Measurements from ENCODE around the gene VGLL4.

DNA sequence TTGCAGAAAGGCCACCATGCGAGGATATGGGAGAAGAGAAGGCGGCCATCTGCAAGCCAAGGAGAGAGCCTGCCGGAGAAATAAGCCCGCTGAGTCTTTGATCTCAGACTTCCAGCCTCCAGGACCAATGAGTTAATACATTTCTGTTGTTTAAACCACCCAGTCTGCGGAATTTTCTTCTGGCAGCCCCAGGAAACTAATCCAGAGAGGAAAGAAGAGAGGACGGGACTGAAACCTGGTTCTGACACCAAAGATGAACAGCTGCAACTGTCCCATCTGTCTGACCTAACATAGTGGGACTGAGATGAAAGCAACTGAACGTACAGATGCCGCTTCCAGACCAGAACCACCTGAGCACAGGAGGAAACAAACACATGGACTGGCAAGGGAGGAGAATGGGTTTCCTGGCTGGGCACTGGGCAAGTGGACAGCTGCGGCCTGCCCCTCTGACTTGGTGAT, 32.3 kb downstream of the VGLL4 start:
- TF ChIP-seq, protein P1, sequence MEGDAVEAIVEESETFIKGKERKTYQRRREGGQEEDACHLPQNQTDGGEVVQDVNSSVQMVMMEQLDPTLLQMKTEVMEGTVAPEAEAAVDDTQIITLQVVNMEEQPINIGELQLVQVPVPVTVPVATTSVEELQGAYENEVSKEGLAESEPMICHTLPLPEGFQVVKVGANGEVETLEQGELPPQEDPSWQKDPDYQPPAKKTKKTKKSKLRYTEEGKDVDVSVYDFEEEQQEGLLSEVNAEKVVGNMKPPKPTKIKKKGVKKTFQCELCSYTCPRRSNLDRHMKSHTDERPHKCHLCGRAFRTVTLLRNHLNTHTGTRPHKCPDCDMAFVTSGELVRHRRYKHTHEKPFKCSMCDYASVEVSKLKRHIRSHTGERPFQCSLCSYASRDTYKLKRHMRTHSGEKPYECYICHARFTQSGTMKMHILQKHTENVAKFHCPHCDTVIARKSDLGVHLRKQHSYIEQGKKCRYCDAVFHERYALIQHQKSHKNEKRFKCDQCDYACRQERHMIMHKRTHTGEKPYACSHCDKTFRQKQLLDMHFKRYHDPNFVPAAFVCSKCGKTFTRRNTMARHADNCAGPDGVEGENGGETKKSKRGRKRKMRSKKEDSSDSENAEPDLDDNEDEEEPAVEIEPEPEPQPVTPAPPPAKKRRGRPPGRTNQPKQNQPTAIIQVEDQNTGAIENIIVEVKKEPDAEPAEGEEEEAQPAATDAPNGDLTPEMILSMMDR (IDR thresholded peaks at IDR 0.05): no peak
- TF ChIP-seq POLR2A (IDR thresholded peaks at IDR 0.05) (no peak), POLR2AphosphoS5 (IDR thresholded peaks at IDR 0.05) (no peak)

All from prostate gland (tissue), 2 donors.